Neural cell (in vitro differentiated cells): ENCODE data around the gene C1RL.

Experiments
- CTCF ChIP-seq: fragments of 450-650 bp; IDR thresholded peaks from 2 replicates; pipeline ENCODE4 v1.5.1; 2014; ENCODE audit warnings: antibody characterized with exemption, mild to moderate bottlenecking, moderate library complexity; ENCODE audit not compliant: poor library complexity, severe bottlenecking
- EP300 ChIP-seq: fragments of 450-650 bp; conservative IDR thresholded peaks from 2 replicates; pipeline ENCODE4 v1.6.1; 2014; ENCODE audit warnings: antibody characterized with exemption, mild to moderate bottlenecking, moderate library complexity; ENCODE audit not compliant: poor library complexity, severe bottlenecking
- EZH2 ChIP-seq: fragments of 200-600, 300-800 bp; shearing (Covaris generic), sonication (generic); IDR thresholded peaks from 2 replicates; pipeline ENCODE4 v1.6.1; 2014; ENCODE audit warnings: antibody characterized with exemption, low read length, borderline replicate concordance, mild to moderate bottlenecking; ENCODE audit not compliant: insufficient read depth, poor library complexity, severe bottlenecking
- MXI1 ChIP-seq: fragments of 450-650 bp; conservative IDR thresholded peaks from 2 replicates; pipeline ENCODE4 v1.6.1; 2014; ENCODE audit warnings: antibody characterized with exemption, mild to moderate bottlenecking; ENCODE audit not compliant: poor library complexity, severe bottlenecking
- POLR2AphosphoS5 ChIP-seq: IDR thresholded peaks from 2 replicates; pipeline ENCODE4 v1.6.1; 2012
- RAD21 ChIP-seq: fragments of 450-650 bp; conservative IDR thresholded peaks from 2 replicates; pipeline ENCODE4 v1.6.1; 2014; ENCODE audit warnings: antibody characterized with exemption, mild to moderate bottlenecking, moderate library complexity
- REST ChIP-seq: IDR thresholded peaks from 2 replicates; pipeline ENCODE4 v1.6.1; 2012; ENCODE audit warnings: borderline replicate concordance
- SMC3 ChIP-seq: fragments of 450-650 bp; conservative IDR thresholded peaks from 2 replicates; pipeline ENCODE4 v1.6.1; 2014; ENCODE audit warnings: antibody characterized with exemption, mild to moderate bottlenecking, moderate library complexity; ENCODE audit not compliant: poor library complexity
- TAF1 ChIP-seq: IDR thresholded peaks from 2 replicates; pipeline ENCODE4 v1.6.1; 2012; ENCODE audit warnings: low read depth

- no peak for TF ChIP-seq CTCF
- no peak for TF ChIP-seq POLR2AphosphoS5
- TF ChIP-seq TAF1: no peak
- TF ChIP-seq EZH2: no peak
- TF ChIP-seq EP300: no peak
- TF ChIP-seq SMC3: no peak
- TF ChIP-seq MXI1: no peak
- TF ChIP-seq REST: no peak
- no peak for TF ChIP-seq RAD21
These were observed 50.7 kb downstream of the C1RL start for GRCh38 chr12:7058163-7058845.
